ENCODE data around the gene DPY19L1.
A peak's percentile ranks its signal among the peaks of the same experiment; 100 is the strongest.
"Not testable (repeated sequence)": the region's sequence is repeated elsewhere in the genome, so short reads cannot be mapped to it uniquely, and the experiment has no call there.

DPY19L1 gene

DNA sequence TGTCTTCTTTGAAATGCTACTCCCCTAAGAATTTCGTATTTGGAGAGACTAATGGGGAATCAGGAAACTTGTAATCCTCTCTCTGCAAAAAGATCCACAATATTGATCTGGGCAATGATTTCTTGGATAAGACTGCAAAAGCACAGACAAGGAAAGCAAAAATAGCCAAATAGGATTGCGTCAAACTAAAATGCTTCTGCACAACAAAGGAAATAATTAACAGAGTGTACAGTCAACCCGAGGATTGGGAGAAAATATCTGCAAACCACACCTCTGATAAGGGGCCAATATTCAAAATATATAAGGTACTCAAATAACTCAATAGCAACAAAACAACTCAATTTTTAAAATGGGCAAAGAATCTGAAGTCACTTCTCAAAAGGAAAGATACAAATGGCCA lies 52.1 kb downstream of the DPY19L1 start:
- not testable (repeated sequence) for DNase-seq

DNA sequence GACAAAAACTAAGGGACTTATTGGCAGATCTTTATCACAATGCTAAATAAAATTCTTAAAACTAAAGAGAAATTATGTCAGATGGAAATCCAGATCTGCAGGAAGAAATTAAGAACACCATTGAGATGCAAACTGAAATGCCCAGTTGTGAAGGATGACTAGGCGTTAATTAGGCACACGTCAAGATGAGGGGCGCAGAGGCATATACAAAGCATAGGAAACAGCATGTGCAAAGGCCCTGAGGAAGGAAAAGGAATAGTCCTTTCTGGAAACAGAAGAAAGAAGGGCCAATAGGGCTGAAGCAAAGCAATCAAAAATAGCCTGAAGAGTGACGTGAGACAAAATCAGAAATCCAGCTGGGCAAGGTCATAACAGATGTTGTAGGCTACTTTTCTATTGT lies 53.1 kb downstream of the DPY19L1 start:
- not testable (repeated sequence) for DNase-seq

DNA sequence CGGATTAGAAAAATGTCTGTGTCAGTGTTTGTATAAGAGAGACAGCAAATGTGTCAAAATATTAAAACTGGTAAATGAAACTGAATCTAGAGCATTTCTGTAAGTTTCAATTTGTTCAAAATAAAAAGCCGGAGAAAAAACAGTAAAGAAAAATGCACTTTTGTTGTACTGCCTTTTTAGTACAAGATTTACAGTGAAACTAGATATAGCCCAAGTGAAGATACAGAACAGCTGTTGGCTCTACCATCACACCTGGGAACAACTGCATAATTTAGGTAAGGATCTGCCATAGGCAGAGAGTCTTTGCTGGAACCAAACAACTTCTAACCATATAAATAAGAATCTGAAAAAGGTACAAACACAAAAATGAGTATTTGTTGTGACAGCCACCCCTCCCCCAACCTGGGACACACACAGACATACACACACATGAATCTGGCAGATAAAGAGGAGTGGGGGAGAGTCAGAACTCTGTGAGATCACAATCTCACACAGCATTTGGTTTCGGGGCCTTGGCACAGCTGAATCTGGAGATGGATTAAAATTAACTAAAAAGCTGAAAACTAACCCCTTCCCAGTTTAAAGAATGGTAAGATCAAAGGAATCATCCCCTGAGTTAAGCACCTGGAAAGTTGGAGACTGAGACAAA lies 54.8 kb downstream of the DPY19L1 start:
- no peak for DNase-seq

DNA sequence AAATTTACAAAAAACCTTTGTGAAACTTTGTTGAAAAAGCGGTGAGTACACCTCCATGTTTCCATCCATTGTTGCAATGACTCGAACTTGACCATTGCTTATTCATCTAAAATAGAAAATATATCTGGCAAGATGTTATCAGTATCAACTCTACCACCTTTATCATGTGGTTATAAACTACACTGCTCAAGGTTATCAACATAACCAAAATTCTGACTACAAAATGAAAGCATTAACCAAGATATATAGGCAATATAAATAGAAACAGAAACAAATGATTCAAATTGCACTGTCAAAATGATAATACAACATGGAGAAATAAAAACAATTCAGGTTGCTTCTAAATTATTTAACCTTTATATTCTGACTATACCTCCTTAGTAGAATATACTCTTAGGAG lies 58.2 kb downstream of the DPY19L1 start:
- DNase-seq, result not testable (repeated sequence)

DNA sequence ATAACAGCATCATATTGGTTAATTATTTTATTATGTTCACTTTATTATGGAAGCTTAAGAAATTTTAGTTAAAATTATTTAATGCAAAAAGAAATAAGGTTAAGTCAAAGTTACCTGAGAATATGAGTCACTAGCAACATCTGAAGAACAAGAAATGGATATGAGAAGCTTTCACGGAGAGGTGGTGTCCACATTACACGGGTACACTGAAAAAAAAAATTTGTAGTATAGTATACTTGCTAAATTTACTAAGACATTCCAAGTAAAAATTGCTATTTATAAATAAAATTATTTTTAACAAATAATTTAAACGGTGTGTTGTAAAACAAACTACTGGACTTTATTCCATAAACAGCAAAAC lies 63.9 kb downstream of the DPY19L1 start:
- DNase-seq, result no peak

DNA sequence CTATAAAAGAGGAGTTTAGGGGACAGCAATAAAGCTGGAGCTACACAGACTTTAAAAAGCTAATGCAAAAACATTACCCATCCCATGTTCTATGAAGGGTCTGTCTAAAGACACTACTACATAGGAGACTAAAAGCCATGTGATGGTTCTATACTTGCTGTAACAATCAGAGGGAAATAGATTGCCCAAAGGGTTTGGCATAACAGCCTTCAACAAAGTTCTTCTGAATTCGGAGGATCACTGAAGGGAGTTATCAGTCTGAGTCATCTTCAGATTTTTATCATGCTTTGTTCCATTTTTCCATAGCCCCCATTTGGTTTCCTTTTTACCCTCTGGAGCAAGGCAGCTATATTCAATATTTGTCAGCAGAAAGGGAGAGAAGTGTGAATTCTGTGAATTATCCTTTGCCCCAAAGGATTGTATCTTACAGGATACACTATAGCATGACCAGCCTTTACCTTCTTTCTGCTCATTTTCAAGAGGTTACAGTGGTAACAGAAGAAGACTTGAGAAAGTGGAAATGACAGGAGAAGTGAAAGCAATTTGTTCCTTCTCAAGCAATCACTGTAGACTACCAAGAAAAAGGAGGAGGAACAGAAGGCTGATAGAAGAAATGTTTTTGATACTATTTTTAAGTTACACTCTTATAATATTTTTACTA lies 64.4 kb downstream of the DPY19L1 start:
- not testable (repeated sequence) for DNase-seq

DNA sequence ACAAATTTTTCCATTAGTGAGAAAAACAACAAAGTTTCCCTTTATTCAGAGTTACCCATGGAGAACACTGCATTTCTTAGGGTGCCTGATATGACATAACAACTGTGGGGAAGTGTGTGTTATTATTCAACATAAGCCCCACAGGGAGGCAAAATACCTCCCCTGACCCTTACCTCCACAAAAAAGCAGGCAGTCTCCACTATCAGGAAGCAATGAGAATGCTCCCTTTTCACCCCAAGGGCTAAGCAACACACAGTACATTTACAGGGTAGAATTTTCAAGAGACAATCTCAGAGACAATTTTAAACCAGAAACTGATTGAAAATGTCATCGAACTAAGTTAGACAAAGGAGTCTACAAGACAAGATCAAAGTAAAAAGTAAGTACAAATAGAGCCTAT lies 69.5 kb downstream of the DPY19L1 start:
- not testable (repeated sequence) for DNase-seq

DNA sequence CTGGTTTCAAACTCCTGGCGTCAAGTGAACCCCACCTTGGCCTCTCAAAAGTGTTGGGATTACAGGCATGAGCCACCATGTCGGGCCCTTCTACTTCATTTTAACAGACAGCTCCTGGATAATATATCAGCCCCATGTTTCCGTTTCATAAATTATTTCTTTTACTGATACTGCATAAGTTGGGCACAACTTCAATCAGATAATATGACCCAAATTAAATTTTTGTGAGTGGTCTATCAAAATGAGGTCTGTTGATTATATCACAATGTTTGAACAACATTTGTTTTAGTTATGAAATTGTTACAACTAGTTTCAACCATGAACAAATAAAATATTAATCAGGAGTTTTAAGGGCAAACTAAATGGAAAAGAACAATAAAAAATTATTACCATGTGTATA lies 70.8 kb downstream of the DPY19L1 start:
- DNase-seq, result not testable (repeated sequence)

DNA sequence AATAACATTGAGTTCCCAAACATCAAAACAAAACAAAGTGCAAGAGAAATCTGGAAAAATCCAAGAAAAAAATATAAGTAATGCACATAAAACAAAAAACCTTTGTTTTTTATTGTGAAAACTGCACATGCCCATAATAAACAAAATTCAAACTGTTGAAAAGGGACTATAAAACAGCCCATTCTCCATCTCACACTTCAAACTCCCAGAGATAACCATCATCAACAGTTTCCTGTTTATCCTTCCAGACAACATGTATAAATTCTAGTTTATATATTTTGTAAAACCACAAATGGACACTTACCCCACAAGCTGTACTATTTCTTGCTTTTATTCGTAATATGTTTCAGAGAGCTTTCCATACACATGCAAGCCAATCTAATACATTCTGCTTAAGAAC lies 79.3 kb downstream of the DPY19L1 start:
- DNase-seq, result no peak

DNA sequence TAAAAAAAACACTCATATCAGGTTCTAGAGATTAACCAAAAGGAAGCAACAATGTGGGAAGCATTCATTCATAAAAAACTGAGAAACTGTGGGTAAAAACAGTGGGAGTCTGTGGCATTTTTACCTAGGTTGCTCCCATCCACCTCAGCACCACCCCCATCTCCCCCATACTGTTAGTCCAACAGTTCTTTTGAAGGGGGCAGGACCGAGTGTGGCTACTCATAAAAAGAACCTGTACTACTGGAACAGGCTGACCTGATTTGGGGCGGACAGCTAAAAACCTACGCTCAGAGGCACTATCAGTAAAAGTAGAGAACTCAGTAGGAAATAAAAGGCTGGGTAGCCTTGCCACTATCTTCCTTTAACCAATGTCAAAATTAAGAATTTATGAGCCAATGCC lies 84.5 kb downstream of the DPY19L1 start:
- DNase-seq, result no peak

DNA sequence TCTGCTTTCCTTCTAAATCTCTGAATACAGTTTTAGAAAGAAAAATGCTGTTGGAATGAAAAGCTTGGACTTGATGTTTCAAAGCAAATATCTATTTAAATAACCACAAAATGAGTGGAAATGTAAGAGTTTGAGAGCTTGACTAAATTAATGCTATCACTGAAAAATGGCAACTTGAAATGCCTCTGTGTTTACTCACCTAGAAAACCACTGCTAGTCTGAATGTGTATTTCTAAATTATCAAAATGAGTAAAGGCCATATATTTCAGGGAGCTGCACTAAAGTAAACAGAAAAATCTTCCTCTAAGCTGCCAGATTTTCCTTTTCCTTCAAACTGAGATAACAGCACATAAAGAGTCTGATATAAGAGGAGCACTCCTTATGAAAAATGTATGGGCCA lies 87.9 kb downstream of the DPY19L1 start:
- DNase-seq, result no peak

DNA sequence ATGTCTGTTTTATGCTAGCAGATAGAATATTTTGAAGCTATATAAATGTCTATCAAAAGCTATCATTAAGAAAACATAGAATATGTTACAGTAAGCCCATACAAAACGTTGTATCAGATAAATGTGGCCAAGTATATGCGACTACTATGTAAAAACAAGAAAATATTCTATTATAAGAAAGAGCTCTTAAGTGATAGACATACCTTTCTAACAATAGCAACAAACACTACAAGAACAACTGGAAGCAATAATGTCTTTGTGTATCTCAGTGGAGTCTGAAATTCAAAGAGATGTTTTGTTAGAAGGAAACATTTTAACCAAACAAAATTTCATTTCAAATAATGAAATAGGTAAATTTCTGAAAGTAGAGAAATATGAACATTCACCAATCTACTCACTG lies 89.9 kb downstream of the DPY19L1 start:
- DNase-seq, result not testable (repeated sequence)

DNA sequence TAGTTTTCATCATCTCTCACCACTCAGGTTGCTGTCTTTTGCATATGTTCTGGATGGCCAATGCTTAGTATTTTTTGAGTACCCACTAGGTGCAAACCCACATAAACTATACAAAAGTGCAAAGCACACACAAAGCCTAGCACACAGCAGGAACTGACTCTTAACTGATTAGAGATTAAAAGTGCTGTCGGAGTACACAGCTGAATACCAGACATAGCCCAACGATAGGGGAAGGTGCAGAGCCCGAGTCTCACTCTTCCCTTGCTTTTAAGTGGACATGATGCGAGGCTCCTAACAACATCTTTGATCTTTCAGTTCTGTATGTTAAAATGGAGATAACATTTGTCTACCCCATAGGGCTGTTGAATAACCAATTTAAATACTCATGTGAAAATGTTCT lies 90.8 kb downstream of the DPY19L1 start:
- no peak for DNase-seq

DNA sequence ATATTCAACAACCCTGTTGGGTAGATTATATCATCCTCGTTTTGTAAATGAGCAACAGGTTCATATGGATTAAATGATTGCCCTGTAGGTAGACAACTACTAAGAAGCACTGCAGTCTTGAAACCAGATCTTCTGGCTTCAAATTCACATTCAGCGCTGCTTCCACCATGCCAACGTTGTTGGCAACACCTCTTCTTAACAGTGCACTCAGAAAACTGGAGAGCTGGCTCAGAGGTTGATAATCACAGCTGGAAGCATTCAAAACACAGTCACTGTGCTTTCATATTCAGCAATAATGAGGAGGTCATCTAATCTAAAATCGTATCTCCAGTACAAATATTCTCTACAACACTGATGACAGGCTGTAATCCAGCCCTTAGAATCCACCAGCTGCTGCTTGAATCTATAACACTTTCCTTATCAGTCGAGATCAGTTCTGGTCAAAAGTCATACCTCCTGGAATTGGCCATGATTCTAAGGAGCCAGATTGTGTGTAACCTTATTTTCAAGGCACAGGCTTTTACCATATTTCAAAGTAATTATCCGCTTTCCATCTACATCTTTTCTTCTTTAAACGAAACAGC lies 91.3 kb downstream of the DPY19L1 start:
- DNase-seq, result not testable (repeated sequence)

DNA sequence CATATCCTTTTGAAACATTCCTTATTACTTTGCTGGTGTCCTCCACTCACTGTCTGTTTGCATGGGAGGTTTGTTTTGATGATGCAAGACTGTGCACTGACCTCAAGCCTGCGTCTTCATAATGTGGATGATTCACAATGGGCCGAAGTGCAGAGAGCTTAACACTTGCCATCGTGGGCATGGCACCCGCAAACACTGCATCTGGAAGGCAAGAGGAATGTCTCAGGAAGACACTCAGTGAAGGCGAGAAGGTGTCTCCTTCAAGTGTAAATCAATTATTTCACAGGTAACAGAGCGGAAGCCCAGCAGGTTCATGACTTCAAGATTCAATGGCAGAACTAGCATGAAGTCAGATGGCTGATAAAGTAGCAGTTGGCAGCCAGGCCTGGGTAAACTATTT lies 98.1 kb downstream of the DPY19L1 start:
- DNase-seq, result no peak

DNA sequence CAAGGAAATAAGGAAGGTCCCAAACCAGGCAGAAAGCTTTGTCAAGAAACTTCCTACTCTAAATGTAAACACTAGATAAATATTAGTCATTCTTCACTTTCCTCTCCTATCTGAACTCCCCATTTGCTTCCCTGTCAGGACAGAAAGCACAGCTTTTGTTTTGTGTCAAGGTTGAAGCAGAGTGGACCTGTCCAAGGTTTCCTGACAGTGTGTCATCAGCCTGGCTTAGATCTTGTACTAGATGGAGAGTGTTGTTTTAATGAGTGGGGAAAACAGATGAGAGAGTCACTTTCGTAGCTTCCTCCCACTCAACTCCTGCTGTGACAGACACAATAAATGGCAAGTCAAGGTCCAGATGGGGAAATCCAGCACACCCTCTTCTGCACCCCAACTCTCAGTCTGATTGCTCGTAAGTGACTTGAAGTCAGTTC lies 101.5 kb downstream of the DPY19L1 start:
- DNase-seq, result not testable (repeated sequence)

DNA sequence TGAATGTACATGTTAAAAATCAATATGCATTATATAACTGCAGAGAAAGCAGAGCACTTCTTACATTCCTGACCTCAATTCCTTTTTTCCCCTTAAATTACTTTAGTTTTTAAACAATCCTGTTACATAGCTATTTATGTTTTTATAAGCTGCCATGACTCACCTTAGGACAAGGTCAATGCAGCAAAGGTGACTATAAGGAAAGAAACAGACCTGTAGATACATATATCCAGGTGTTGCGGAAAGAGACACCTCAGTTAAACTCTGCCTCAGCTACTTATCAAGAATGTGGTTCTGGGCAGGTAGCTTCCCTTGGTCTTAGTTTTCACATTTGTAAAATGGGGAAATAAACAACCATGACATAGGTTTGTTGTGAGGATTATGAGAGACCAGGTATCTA lies 105.5 kb downstream of the DPY19L1 start:
- DNase-seq, result no peak

DNA sequence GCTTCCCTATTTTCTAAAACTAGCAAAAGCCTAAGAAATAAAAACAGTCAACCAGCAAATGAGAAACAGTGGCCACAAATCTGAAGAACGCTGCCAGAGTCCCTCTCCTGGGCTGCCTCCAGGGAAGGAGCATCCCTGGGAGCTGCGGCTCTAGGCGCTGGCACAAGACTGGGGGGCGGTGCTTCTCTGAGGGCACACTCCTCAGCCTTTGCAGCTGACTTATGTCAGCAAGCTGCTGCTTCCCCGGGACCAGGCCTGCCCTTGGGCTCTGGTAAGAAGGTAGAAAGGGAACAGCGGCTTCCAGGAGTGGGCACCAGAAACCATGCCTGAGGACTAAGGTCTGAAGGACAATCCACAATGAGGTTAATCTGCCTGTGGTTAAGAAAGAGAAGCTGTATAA lies 107.5 kb downstream of the DPY19L1 start:
- not testable (repeated sequence) for DNase-seq

DNA sequence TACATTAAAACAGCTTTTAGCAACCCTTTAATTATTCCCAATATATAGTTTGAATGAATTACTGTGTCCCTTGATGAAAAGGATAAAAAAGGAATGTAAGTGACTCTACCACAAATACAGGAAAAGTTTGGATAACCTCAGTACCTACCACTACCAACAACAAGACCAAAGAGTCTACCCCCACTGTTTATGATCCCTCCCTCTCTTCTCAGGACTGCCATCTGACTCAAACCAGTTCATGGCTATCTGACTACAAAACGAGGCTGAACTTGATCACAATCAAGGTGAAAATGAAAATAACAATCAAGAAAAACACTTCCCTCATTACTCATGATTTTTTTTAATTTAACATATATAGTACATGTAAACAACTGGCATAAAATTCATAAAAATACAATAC lies 108.7 kb downstream of the DPY19L1 start:
- DNase-seq, result no peak

DNA sequence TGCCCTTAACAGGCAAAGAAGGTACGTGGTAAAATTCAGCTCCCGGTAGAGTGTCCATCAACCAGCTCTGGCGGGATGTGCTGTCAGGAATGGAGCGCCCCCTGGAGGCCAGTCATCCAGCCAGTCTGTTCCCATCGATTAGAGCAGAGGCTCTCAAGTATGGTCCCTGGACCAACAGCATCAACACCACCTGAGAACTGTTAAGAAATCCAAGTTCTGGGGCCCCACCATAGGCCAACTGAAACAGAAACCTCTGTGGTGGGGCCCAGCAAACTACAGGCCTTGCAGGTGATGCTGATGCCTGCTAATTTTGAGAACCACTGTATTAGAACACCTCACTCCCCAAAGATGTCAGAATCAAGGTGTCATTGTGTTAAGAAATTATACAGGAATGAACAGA lies 109.2 kb downstream of the DPY19L1 start:
- no peak for DNase-seq

DNA sequence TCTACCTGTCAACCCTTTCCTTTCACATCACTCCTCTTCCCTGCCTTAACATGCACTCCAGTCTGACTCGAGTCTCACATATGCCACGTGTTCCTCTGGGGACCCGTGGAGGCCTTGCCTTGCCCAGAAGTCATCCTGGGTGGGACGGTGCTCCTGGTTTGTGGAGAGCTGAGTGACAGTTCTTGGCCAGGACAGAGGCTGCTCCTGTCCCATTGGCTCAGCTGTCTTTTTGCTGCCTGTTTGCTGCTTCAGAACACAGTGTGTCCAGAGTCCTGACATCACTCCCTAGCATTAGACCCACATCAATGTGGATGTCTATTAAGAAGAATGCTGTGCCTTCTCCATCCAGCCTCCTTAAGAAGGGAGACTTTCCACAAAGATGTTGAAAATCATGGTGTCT lies 116.8 kb downstream of the DPY19L1 start:
- not testable (repeated sequence) for DNase-seq

DNA sequence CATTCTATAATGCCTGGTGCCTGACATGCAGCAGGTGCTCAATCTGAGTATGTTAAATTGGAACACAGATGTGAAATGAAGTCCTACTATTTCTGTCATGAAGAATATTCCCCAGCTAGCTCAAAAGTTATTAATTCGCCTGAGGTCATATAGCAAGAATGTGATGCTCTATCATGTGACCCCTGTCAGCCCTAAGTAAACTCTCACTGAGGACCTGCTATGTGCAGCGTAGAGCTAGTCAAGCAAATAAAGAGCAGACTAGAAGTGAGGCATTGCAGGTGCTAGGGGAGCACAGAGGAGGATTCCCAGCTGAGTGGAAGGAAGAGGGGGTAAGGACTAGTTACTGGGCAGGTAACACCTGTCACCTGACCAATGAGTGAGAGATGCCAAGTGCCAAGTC lies 118.2 kb downstream of the DPY19L1 start:
- not testable (repeated sequence) for DNase-seq

DNA sequence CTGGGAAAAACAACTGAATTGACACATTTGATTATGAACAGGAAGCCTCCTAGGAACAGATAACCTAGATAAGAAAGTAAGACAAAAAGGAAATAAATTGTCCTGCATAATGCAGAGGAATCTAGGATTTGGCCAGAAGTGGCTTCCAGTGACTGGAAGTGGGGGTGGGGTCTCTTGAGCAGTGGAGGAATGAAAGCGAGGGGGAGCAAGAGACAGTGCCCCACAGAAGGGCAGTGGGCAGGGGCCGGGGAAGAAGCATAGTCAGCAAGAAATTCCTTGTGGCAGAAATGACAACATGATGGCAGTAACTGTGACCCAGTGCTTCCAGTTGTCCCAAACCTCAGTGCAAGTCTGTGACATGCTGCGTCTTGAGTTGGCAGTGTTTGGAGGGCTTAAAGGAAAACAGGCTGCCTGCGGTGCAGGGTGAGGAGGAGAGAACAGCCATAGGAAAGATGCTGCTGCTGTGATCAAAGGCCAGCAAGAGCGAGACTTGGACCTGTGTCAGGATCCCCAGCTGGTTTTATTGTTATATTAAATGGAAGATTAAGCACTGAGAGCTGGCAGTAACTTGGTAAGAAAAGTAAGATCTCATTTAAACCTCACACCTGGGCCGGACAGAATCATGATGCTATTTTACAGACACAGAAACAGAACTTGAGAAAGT lies 119.0 kb downstream of the DPY19L1 start:
- DNase-seq, result peak; percentile 4

DNA sequence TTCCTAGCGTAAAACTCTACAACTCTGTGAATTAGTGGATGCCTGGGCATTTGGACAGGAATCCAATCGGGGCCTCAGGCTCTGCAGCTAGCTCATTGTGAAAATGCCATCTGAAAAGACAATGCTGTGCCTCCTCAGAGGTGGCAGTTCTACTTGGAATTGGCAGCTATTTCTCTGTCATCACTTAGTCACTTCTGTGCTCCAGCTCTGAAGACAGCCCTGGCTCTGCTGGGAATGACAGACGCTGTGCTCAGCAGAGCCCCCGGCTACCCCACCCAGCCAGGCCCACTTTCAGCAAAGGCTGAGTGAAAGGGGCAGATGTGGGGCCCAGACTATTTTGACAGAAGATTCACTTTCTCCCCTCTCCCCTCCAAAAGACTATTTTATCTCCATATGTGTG lies 119.8 kb downstream of the DPY19L1 start:
- DNase-seq, result not testable (repeated sequence)
